Stimulated activated CD8-positive, alpha-beta memory T cell treated with anti-CD3 and anti-CD28 coated beads, Interleukin-4, amount 100 ng/mL, for 48 hours (primary cell): ENCODE results near the gene GGT1.
"Not testable (repeated sequence)": the region's sequence is repeated elsewhere in the genome, so short reads cannot be mapped to it uniquely, and the experiment has no call there.

Experiments
- DNase-seq: peaks from one replicate; pipeline ENCODE4 v3.0.0-alpha.2; 2020

GGT1 gene

GRCh38 chr22:24642307-24642706 is 39.3 kb downstream of the GGT1 start:
- not testable (repeated sequence) for DNase-seq

DNA sequence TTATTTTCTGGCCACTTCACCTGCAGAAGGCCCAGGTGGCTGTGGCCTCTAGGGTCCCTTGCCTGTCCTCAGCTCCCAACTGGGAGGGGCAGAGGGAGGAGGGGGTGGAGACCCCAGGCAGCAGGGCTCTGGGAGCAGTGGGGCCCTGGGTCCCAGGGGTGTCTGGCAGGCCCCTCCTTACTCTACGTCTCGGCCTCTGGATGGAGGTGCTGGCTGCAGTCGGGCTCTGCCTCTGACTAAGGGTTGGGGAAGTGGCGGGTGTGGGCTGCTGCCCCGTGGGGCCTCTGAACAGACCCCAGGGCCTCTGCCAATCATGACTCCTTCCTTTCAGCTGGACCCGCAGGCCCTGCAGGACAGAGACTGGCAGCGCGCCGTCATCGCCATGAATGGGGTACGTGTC is 41.4 kb downstream of the GGT1 start:
- not testable (repeated sequence) for DNase-seq

DNA sequence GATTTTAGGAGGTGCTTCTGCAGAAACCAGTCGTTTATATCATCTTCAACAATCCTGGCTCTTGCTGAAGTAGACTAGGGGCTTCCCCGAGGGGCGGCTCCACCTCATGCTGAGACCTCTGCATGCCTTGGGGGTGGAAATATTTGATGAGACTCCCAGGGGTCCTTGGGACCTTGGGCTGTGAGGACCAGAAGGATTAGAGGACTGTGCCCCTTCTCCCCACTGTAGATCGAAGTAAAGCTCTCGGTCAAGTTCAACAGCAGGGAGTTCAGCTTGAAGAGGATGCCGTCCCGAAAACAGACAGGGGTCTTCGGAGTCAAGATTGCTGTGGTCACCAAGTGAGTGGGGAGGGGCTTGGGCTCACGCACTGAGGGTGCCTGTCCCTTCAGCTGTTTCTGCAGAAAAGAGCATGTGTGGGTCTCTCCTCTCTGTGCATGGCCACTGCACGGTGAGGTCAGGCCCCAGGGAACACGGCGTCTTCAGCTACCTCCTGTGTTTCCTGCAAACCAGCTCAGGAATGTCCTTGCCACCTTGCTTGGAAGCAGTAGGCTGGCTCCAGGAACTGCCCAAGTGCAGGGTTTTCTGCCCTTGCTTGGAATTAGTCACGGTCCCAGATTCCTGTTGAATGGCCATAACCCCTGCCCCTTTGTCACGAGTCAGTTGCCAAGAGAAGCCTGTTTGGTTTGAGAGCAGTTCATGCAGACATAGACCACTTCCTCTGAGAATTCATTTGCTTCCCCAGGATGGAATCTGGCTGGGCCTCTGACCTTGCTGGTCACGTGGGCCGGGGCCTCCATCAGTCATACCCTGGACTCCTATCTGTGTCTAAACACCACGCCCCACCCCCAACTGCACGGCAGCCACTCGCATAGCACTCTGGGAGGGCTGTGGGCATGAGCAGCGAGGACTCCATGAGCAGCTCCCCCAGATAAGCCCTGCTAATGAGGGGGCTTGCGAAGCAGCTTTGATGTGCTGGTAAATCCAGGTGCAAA is 42.7 kb downstream of the GGT1 start:
- DNase-seq, result not testable (repeated sequence)

- DNase-seq, result not testable (repeated sequence)
Observed at GRCh38 chr22:24646756-24647155, 43.8 kb downstream of the GGT1 start.

- DNase-seq, result not testable (repeated sequence)
Observed at GRCh38 chr22:24649371-24649770, 46.4 kb downstream of the GGT1 start.

- peak; percentile 78 for DNase-seq
Observed at GRCh38 chr22:24650884-24651283, 47.9 kb downstream of the GGT1 start.

GRCh38 chr22:24665395-24665794 is 62.4 kb downstream of the GGT1 start:
- not testable (repeated sequence) for DNase-seq

DNA sequence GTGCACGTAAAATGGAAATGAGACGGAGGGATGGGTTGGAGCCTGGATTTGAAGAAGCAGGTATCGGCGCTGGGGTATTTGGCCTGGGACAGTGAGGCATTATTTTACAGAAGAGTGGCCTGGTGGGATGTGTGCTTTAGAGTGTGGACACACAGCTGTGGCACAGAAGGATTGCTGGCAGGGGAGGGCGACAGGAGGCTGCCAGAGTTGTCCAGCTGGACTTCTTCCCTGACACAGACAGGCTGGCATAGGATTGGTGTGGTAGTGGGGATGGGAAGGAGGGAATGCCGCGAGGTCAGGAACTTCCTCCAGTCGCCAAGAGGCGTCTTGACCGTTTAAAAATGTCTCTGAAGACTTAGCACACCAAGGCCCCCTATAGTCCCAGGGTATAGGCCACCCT is 64.9 kb downstream of the GGT1 start:
- DNase-seq, result not testable (repeated sequence)

- DNase-seq, result not testable (repeated sequence)
Observed at GRCh38 chr22:24672532-24672931, 69.5 kb downstream of the GGT1 start.
